ENCODE results near the gene RNU6-9.

Gene RNU6-9

DNA sequence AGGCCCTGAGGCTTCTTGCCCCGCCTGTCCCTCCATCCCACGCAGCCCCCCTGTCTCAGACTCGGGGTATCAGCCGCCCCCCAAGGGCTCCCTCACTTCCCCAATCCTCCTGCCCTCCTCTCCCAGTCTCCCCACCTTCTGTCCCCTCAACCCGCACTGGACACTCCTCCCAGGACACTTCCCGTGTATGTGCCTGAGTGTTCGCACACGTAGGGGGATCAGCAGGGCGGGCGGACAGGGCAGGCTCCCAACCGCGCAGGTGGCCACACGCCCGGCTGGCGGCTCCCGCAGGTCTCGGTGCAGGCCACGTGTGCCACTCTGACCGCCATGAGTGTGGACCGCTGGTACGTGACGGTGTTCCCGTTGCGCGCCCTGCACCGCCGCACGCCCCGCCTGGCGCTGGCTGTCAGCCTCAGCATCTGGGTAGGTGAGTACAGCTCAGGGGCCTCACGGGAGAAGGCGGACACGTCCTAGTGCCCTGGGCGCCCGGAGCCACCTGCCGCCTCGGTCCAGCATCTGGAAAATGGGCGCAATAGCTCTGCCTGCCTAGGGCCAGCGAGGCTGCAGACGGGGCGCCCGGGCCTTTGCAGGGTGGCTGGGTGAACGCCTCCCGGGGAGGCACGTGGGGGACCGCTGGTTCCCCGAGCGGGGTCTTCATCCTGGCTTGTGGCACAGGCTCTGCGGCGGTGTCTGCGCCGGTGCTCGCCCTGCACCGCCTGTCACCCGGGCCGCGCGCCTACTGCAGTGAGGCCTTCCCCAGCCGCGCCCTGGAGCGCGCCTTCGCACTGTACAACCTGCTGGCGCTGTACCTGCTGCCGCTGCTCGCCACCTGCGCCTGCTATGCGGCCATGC is 26.1 kb downstream of the RNU6-9 start:
- H3K27me3 ChIP-seq (ENCODE audit: control insufficient read depth in 2 of 2, insufficient read depth in 2 of 2, low read length in 2 of 2), result peaks cover 18 to 30% of the 10 kb centered on the region in 2 donors
- peak overlapping the region in 1 of 2 donors; percentile 17 for H3K9ac ChIP-seq (ENCODE audit: low read depth in 1 of 2, low read length in 2 of 2)
- H3K9me3 ChIP-seq (ENCODE audit: control insufficient read depth in 2 of 2, low read length in 2 of 2), result no peaks in the 10 kb centered on the region
- no peaks in the 10 kb centered on the region for H3K36me3 ChIP-seq (ENCODE audit: control insufficient read depth in 2 of 2, insufficient read depth in 2 of 2, low read length in 2 of 2)
- no peak overlapping the region for H3K4me3 ChIP-seq (ENCODE audit: low read length in 2 of 2)
- H3K27ac ChIP-seq (ENCODE audit: low read depth in 2 of 2, low read length in 2 of 2), result no peak overlapping the region
- H3K4me1 ChIP-seq (ENCODE audit: control insufficient read depth in 2 of 2, insufficient read depth in 2 of 2, low read length in 2 of 2), result peaks cover 8 to 19% of the 10 kb centered on the region in 2 donors

DNA sequence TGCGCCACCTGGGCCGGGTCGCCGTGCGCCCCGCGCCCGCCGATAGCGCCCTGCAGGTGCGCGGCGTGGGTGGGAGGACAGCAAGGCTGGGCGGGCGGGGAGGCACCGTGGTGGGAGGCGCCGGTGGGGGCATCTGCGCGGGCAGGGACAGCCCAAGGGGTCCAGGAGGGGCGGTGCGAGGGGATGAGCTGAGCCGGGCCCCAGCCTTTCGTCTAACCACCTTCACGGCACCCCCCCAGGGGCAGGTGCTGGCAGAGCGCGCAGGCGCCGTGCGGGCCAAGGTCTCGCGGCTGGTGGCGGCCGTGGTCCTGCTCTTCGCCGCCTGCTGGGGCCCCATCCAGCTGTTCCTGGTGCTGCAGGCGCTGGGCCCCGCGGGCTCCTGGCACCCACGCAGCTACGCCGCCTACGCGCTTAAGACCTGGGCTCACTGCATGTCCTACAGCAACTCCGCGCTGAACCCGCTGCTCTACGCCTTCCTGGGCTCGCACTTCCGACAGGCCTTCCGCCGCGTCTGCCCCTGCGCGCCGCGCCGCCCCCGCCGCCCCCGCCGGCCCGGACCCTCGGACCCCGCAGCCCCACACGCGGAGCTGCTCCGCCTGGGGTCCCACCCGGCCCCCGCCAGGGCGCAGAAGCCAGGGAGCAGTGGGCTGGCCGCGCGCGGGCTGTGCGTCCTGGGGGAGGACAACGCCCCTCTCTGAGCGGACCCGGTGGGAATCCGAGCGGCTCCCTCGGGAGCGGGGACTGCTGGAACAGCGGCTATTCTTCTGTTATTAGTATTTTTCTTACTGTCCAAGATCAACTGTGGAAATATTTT is 27.0 kb downstream of the RNU6-9 start:
- H3K9ac ChIP-seq (ENCODE audit: low read depth in 1 of 2, low read length in 2 of 2), result peak overlapping the region in 1 of 2 donors; percentile 17
- H3K4me1 ChIP-seq (ENCODE audit: control insufficient read depth in 2 of 2, insufficient read depth in 2 of 2, low read length in 2 of 2), result peaks cover 14 to 24% of the 10 kb centered on the region in 2 donors
- no peaks in the 10 kb centered on the region for H3K36me3 ChIP-seq (ENCODE audit: control insufficient read depth in 2 of 2, insufficient read depth in 2 of 2, low read length in 2 of 2)
- H3K27ac ChIP-seq (ENCODE audit: low read depth in 2 of 2, low read length in 2 of 2), result no peak overlapping the region
- peaks cover 18 to 30% of the 10 kb centered on the region in 2 donors for H3K27me3 ChIP-seq (ENCODE audit: control insufficient read depth in 2 of 2, insufficient read depth in 2 of 2, low read length in 2 of 2)
- no peaks in the 10 kb centered on the region for H3K9me3 ChIP-seq (ENCODE audit: control insufficient read depth in 2 of 2, low read length in 2 of 2)
- peak overlapping the region in 1 of 2 donors; percentile 27 for H3K4me3 ChIP-seq (ENCODE audit: low read length in 2 of 2)

DNA sequence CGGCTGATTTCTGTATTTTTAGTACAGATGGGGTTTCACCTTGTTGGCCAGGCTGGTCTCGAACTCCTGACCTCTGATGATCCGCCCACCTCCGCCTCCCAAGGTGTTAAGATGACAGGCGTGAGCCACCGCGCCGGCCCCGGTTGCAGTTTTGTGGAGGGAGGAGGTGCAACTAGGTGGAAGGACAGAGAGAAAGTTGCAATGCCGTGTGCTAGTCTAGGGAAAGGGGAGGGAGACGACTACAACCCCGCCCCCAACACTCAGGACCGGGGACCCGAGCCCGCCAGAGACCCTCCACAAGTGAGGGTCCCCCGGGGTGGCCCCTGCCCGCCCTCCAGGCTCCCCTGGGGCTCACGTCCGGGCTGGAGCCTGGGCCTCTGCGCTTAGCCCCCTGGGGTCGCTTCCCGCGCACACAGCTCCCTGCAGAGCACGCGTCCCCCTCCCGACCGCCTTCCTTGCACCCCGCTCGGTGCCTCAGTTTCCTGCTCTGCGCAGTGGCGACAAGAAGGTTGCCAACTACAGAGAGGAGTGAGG is 31.3 kb downstream of the RNU6-9 start:
- H3K9ac ChIP-seq (ENCODE audit: low read depth in 1 of 2, low read length in 2 of 2), result peak overlapping the region; percentile 68 to 76
- peaks cover 9 to 10% of the 10 kb centered on the region in 2 donors for H3K4me1 ChIP-seq (ENCODE audit: control insufficient read depth in 2 of 2, insufficient read depth in 2 of 2, low read length in 2 of 2)

DNA sequence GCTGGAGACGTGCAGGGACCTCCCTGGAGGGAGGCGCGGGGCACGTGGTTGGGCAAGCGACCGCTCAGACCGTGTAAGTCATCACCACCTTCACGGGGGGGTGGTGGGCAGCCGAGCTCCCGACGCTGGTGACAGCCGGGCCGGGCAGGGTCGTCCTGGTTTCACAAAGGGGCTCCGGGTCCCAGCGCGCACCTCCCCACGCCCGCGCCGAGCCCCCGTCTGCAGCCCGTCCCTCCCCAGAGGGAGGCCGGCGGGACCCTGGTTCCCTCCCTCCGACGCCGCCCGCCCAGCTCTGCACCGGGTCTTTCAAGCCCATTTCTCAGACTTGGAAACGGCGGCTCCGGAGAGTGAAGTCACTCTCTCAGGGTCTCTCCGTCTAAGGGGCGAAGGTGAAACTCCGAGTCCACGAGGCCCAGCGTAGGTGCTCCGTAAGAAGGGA is 31.8 kb downstream of the RNU6-9 start:
- Histone ChIP-seq H3K4me1 (ENCODE audit: control insufficient read depth in 2 of 2, insufficient read depth in 2 of 2, low read length in 2 of 2) (peaks cover 8 to 9% of the 10 kb centered on the region in 2 donors), H3K36me3 (ENCODE audit: control insufficient read depth in 2 of 2, insufficient read depth in 2 of 2, low read length in 2 of 2) (no peaks in the 10 kb centered on the region), H3K9ac (ENCODE audit: low read depth in 1 of 2, low read length in 2 of 2) (peak overlapping the region; percentile 68 to 76), H3K9me3 (ENCODE audit: control insufficient read depth in 2 of 2, low read length in 2 of 2) (no peaks in the 10 kb centered on the region), H3K4me3 (ENCODE audit: low read length in 2 of 2) (peak overlapping the region; percentile 78 to 81), H3K27me3 (ENCODE audit: control insufficient read depth in 2 of 2, insufficient read depth in 2 of 2, low read length in 2 of 2) (peaks cover 3 to 8% of the 10 kb centered on the region in 2 donors), H3K27ac (ENCODE audit: low read depth in 2 of 2, low read length in 2 of 2) (peak overlapping the region; percentile 75 to 79)

More for the DNA sequence above, 31.3 kb downstream of the RNU6-9 start:
- Histone ChIP-seq H3K9me3 (ENCODE audit: control insufficient read depth in 2 of 2, low read length in 2 of 2) (no peaks in the 10 kb centered on the region), H3K4me3 (ENCODE audit: low read length in 2 of 2) (peak overlapping the region; percentile 78 to 81), H3K27ac (ENCODE audit: low read depth in 2 of 2, low read length in 2 of 2) (peak overlapping the region; percentile 75 to 79), H3K36me3 (ENCODE audit: control insufficient read depth in 2 of 2, insufficient read depth in 2 of 2, low read length in 2 of 2) (no peaks in the 10 kb centered on the region), H3K27me3 (ENCODE audit: control insufficient read depth in 2 of 2, insufficient read depth in 2 of 2, low read length in 2 of 2) (peaks cover 3 to 9% of the 10 kb centered on the region in 2 donors)

DNA sequence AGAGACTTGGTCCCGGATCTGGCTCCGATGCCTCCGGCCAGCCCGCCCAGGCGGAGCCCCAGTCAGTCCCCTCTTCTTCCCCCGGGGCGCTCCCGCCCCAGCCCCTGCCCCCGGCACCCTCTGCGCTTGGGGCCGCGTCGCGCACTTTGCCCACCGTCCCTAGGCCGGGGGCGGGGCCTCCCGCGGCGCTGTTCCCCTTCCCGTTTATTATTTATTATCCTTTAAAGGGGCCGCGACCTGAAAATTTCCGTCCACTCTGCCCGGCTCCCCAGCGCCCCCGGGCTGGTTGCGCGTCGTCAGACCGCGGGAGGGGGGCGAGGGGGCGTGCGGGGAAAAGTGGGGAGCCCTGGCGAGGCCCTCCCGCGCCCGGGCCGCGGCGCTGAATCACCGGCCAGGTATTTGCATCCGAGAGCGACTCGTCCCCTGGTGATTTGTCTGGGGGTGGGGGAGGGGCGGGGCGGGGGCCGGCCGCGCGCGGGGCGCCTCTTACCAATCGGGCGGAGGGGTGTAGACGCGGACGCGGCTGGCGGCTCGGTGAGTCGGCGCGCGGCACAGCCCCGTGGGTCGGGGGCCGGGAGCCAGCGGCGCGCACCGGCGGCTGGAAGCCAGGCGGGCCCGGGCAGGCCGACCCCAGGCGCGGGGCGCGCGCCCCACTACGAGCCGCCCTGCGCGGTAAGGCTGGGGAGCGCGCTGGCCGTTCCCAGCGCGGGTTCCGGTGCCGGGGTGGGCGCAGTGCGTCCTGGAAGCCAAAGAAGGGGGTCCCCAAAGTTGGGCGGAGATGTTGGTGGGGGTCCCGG is 32.4 kb downstream of the RNU6-9 start, which contains the start of gene ARID3A:
ARID3A (plus strand) TSS at position 510 of the 797 bp plus-strand sequence. CDS start 3,494 bp downstream, outside the sequence.
- peaks cover 5 to 9% of the 10 kb centered on the region in 2 donors for H3K4me1 ChIP-seq (ENCODE audit: control insufficient read depth in 2 of 2, insufficient read depth in 2 of 2, low read length in 2 of 2)

DNA sequence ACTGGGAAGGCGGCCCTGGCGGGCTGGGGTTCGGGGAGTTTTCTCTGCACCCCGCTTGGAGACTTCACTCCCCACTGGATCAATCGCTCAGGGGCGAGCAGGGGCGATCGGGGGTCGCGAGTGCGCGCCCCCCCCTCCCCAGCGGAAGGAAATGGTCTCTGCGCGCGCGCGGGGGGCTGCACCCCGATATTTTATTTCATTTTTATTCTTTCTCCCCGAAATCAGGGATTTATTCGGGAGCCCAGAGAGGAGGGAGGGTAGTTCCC is 33.0 kb downstream of the RNU6-9 start:
- peaks cover 2% of the 10 kb centered on the region in 2 donors for H3K27me3 ChIP-seq (ENCODE audit: control insufficient read depth in 2 of 2, insufficient read depth in 2 of 2, low read length in 2 of 2)
- H3K9ac ChIP-seq (ENCODE audit: low read depth in 1 of 2, low read length in 2 of 2), result peak overlapping the region; percentile 77 to 84
- H3K27ac ChIP-seq (ENCODE audit: low read depth in 2 of 2, low read length in 2 of 2), result peak overlapping the region; percentile 75 to 78
- H3K4me1 ChIP-seq (ENCODE audit: control insufficient read depth in 2 of 2, insufficient read depth in 2 of 2, low read length in 2 of 2), result peaks cover 5 to 9% of the 10 kb centered on the region in 2 donors
- no peaks in the 10 kb centered on the region for H3K9me3 ChIP-seq (ENCODE audit: control insufficient read depth in 2 of 2, low read length in 2 of 2)
- peak overlapping the region; percentile 76 to 81 for H3K4me3 ChIP-seq (ENCODE audit: low read length in 2 of 2)
- H3K36me3 ChIP-seq (ENCODE audit: control insufficient read depth in 2 of 2, insufficient read depth in 2 of 2, low read length in 2 of 2), result no peaks in the 10 kb centered on the region

More for the DNA sequence above, 32.4 kb downstream of the RNU6-9 start, which contains the start of gene ARID3A:
- Histone ChIP-seq H3K9ac (ENCODE audit: low read depth in 1 of 2, low read length in 2 of 2) (peak within 1 kb of the TSS; percentile 77 to 84), H3K27me3 (ENCODE audit: control insufficient read depth in 2 of 2, insufficient read depth in 2 of 2, low read length in 2 of 2) (peaks cover 3 to 5% of the 10 kb centered on the region in 2 donors), H3K4me3 (ENCODE audit: low read length in 2 of 2) (peak within 1 kb of the TSS; percentile 78 to 81), H3K9me3 (ENCODE audit: control insufficient read depth in 2 of 2, low read length in 2 of 2) (no peaks in the 10 kb centered on the region), H3K36me3 (ENCODE audit: control insufficient read depth in 2 of 2, insufficient read depth in 2 of 2, low read length in 2 of 2) (no peaks in the 10 kb centered on the region), H3K27ac (ENCODE audit: low read depth in 2 of 2, low read length in 2 of 2) (peak within 1 kb of the TSS; percentile 75 to 79)

DNA sequence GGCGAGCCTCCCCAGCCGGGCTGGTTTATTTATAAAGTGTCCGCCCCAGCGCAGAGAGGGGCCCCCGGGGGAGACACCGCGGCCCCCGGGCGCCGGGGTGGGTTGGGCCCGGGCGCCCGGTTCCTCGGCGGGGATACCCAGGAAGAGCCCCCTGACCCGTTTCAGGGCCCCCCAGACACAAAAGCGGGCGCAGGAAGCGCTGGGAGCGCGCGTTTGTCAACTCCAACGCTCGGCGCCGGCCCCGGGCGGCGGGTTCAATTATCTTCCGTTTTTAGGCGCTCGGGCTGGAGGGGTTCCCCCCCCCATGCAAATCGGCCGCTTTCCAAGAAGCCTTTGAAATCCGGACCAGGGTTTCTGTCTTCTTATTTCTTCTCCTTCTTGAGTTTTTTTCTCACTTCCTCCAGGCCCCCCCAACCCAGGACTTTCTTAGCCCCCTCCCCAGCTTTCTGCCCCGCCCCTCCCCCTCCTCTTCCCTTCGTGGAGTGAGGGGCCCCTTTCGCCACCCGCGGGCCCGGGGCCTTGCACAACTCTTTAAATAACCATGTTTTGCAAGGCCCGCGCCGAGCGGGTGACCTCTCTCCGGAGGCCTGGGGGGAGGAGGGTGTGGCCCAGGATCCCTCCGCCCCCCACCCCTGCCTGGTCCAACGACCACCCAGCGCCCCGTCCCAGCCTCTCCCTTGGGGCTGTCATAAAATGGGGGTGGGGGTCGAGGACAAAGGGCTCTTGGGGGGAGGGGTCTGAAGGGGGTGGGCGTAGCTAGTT is 33.5 kb downstream of the RNU6-9 start:
- Histone ChIP-seq H3K27me3 (ENCODE audit: control insufficient read depth in 2 of 2, insufficient read depth in 2 of 2, low read length in 2 of 2) (no peaks in the 10 kb centered on the region), H3K9ac (ENCODE audit: low read depth in 1 of 2, low read length in 2 of 2) (peak overlapping the region; percentile 77 to 84), H3K4me1 (ENCODE audit: control insufficient read depth in 2 of 2, insufficient read depth in 2 of 2, low read length in 2 of 2) (peaks cover 5 to 9% of the 10 kb centered on the region in 2 donors), H3K4me3 (ENCODE audit: low read length in 2 of 2) (peak overlapping the region; percentile 76 to 81), H3K27ac (ENCODE audit: low read depth in 2 of 2, low read length in 2 of 2) (peak overlapping the region; percentile 75 to 78), H3K36me3 (ENCODE audit: control insufficient read depth in 2 of 2, insufficient read depth in 2 of 2, low read length in 2 of 2) (no peaks in the 10 kb centered on the region), H3K9me3 (ENCODE audit: control insufficient read depth in 2 of 2, low read length in 2 of 2) (no peaks in the 10 kb centered on the region)

DNA sequence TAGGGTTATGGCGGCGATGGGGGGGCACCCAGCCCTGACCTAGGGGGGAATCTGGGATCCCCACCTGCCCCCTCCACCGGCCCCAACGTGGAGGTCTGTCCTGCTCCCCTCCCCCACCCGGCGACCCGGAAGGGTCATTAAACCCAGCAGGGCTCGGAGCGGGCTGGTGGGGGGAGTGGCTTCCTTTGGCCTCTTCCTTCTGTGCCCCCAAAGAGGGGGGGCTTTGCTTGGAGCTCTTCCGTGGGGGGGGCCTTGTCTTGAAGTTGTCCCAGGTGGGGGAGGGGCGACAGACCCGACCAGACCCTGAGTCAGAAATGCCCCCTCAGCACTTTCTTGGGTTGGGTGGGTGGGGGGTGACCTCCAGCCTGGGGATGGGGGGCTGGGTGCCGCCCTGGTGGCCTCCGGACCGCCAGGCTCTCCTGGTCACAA is 34.1 kb downstream of the RNU6-9 start:
- Histone ChIP-seq H3K4me3 (ENCODE audit: low read length in 2 of 2) (no peak overlapping the region), H3K27ac (ENCODE audit: low read depth in 2 of 2, low read length in 2 of 2) (peak overlapping the region in 1 of 2 donors; percentile 78), H3K36me3 (ENCODE audit: control insufficient read depth in 2 of 2, insufficient read depth in 2 of 2, low read length in 2 of 2) (no peaks in the 10 kb centered on the region), H3K9ac (ENCODE audit: low read depth in 1 of 2, low read length in 2 of 2) (no peak overlapping the region), H3K9me3 (ENCODE audit: control insufficient read depth in 2 of 2, low read length in 2 of 2) (no peaks in the 10 kb centered on the region), H3K27me3 (ENCODE audit: control insufficient read depth in 2 of 2, insufficient read depth in 2 of 2, low read length in 2 of 2) (no peaks in the 10 kb centered on the region), H3K4me1 (ENCODE audit: control insufficient read depth in 2 of 2, insufficient read depth in 2 of 2, low read length in 2 of 2) (peaks cover 5 to 9% of the 10 kb centered on the region in 2 donors)

Measured in mucosa of rectum (tissue), 2 donors.